ENCODE results near the gene DACT2. TPM values are rescaled to one million over a fixed set of nuclear protein-coding genes. Genes with fewer than 3 reads are reported as not detected.

Gene DACT2
- total and polyA plus RNA-seq, 7 donors = 0.01 to 0.17 TPM; not detected in 5

DNA sequence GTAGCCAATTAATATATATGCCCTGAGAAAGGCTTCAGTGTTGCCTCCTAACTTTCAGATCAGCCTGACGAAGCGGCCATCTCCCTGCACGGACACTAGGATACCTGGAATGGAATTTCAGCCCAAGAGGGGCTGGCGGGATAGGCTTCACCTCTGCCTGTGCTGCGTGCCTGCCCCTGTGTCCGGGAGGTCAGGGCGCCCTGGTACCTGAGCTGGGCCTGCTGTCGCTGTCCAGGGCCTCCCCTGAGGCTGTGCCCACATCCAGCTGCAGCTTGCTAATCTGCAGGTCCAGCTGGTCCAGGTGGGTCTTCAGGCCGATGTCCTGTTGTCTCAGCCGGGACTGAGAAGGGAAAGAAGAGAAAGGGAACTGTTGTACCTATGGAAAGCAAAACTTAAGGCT, 8.6 kb downstream of the DACT2 start:
- no peak for DNase-seq
- H3K9me3 ChIP-seq = no peaks in the 10 kb centered on the region
- H3K4me3 ChIP-seq = no peak overlapping the region
- no peaks in the 10 kb centered on the region for H3K36me3 ChIP-seq (ENCODE audit: insufficient read depth in 1 of 2, low read depth in 1 of 2)
- intact Hi-C loops (cut with DNase I) = no loop called here
- TF ChIP-seq, protein P1, sequence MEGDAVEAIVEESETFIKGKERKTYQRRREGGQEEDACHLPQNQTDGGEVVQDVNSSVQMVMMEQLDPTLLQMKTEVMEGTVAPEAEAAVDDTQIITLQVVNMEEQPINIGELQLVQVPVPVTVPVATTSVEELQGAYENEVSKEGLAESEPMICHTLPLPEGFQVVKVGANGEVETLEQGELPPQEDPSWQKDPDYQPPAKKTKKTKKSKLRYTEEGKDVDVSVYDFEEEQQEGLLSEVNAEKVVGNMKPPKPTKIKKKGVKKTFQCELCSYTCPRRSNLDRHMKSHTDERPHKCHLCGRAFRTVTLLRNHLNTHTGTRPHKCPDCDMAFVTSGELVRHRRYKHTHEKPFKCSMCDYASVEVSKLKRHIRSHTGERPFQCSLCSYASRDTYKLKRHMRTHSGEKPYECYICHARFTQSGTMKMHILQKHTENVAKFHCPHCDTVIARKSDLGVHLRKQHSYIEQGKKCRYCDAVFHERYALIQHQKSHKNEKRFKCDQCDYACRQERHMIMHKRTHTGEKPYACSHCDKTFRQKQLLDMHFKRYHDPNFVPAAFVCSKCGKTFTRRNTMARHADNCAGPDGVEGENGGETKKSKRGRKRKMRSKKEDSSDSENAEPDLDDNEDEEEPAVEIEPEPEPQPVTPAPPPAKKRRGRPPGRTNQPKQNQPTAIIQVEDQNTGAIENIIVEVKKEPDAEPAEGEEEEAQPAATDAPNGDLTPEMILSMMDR (IDR thresholded peaks at IDR 0.05) = no peak
- no peaks in the 10 kb centered on the region for H3K4me1 ChIP-seq
- no peak overlapping the region for H3K27ac ChIP-seq
- ATAC-seq = no peak
- WGBS, 3 donors = 89 to 93% (median 90%) methylated on average over 10 of the region's 10 CpGs
- peaks cover 0 to 5% (median 4%) of the 10 kb centered on the region in 3 donors for H3K27me3 ChIP-seq (ENCODE audit: insufficient read depth in 3 of 3, low read length in 2 of 3)

DNA sequence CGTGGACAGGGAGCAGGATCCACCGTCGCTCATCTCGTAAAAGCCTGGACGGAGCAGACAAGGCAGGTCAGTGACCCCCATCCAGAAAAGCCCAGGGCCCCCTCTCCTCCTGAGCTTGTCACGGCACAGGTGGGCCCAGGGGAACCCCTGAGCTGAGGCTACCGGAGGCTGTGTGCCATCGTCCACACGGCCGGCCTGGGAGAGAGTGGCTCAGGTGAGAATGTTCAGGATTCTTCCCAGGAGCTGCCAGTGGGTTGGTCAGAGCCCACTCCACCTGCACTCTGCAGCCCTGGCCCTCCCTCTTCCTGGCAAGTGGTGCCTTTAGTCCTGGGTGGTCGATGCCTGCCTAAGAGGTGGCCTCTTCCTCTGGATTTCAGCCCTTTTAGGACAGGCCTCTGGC, 9.2 kb downstream of the DACT2 start:
- DNase-seq (no peak), ATAC-seq (no peak)
- intact Hi-C loops (cut with DNase I) = no loop called here
- Histone ChIP-seq H3K9me3 (no peaks in the 10 kb centered on the region), H3K27me3 (ENCODE audit: insufficient read depth in 3 of 3, low read length in 2 of 3) (peaks cover 0 to 5% (median 4%) of the 10 kb centered on the region in 3 donors), H3K36me3 (ENCODE audit: insufficient read depth in 1 of 2, low read depth in 1 of 2) (no peaks in the 10 kb centered on the region), H3K4me3 (no peak overlapping the region), H3K27ac (no peak overlapping the region), H3K4me1 (no peaks in the 10 kb centered on the region)
- TF ChIP-seq, protein P1 (IDR thresholded peaks at IDR 0.05) = no peak
- WGBS, 3 donors = 89 to 95% (median 92%) methylated on average over 10 to 11 of the region's 11 CpGs

DNA sequence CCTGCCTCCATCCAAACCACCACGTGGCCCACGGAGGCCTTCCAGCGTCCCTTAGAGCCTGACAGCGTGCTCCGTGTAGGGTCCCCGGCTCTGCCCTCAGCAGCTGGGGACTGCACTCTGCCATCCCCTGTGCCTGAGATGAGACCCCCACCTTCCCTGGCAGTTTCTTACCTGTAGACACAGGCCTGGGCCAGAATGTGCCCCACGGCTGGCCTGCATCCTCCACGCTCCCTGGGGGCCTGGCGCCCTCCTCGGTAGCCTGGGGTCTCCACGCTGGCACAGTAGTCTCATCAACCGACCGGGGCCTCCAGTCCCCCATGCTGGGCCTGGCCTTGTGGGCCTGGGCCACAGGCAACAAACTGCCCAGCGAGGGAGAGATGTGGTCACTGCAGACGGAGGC, 9.6 kb downstream of the DACT2 start:
- no peaks in the 10 kb centered on the region for H3K9me3 ChIP-seq
- peaks cover 0 to 5% (median 4%) of the 10 kb centered on the region in 3 donors for H3K27me3 ChIP-seq (ENCODE audit: insufficient read depth in 3 of 3, low read length in 2 of 3)
- no peaks in the 10 kb centered on the region for H3K36me3 ChIP-seq (ENCODE audit: insufficient read depth in 1 of 2, low read depth in 1 of 2)
- TF ChIP-seq, protein P1 (IDR thresholded peaks at IDR 0.05) = no peak
- DNase-seq (no peak), ATAC-seq (no peak)
- intact Hi-C loops (cut with DNase I) = no loop called here
- no peak overlapping the region for H3K27ac ChIP-seq
- no peaks in the 10 kb centered on the region for H3K4me1 ChIP-seq
- H3K4me3 ChIP-seq = no peak overlapping the region
- 91 to 94% (median 92%) methylated on average over 15 of the region's 15 CpGs for WGBS, 3 donors

DNA sequence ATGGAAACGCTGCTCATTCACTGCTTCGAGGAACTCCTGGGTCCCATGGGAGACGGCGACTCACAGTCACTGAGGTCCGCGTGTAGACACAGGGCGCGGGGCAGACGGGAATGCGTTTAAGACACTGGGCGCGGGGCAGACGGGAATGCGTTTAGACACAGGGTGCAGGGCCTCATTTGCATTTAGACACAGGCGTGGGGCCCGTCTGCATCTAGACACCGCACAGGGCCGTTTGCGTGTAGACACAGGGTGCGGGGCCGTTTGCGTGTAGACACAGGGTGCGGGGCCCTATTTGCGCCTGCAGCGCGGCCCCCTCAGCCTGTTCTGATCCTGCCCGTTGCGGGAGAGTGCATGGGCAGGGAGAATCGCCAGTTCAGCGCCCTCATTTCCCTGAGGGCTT, 10.4 kb downstream of the DACT2 start:
- intact Hi-C loops (cut with DNase I) = no loop called here
- no peak for DNase-seq
- WGBS, 3 donors = 90 to 92% (median 90%) methylated on average over 30 of the region's 30 CpGs

More for the DNA sequence above, 10.4 kb downstream of the DACT2 start:
- Histone ChIP-seq H3K9me3 (no peaks in the 10 kb centered on the region), H3K4me3 (no peak overlapping the region), H3K36me3 (ENCODE audit: insufficient read depth in 1 of 2, low read depth in 1 of 2) (no peaks in the 10 kb centered on the region), H3K27me3 (ENCODE audit: insufficient read depth in 3 of 3, low read length in 2 of 3) (peaks cover 0 to 5% (median 4%) of the 10 kb centered on the region in 3 donors), H3K4me1 (no peaks in the 10 kb centered on the region), H3K27ac (no peak overlapping the region)
- no peak for ATAC-seq
- TF ChIP-seq, protein P1 (IDR thresholded peaks at IDR 0.05) = no peak

All from psoas muscle (tissue), 8 donors.